Lung (tissue), 12 donors: Measurements from ENCODE around the gene AXIN1. TPM values are rescaled to one million over a fixed set of nuclear protein-coding genes. Genes with fewer than 3 reads are reported as not detected.

Experiments used
- ATAC-seq: fragments of 200-7000 bp; cut with Tn5 transposase; one replicate; pipeline ENCODE4 v1.9.1; 2020; ENCODE audit warnings: moderate number of reproducible peaks; ENCODE audit not compliant: insufficient read depth, low FRiP score
- DNase-seq, 3 donors: peaks; one replicate each; pipeline ENCODE4 v3.0.0-alpha.2; 2013 to 2017
- H3K27ac ChIP-seq, 2 donors: one replicate each; pipeline ENCODE4 v1.5.1; 2013; ENCODE audit warnings: mild to moderate bottlenecking in 2 of 2, moderate library complexity in 2 of 2, control low read depth in 1 of 2, inconsistent platforms in 1 of 2, low read depth in 1 of 2, low read length in 1 of 2
- H3K27me3 ChIP-seq, 3 donors: one replicate each; pipeline ENCODE4 v1.5.1; 2013; ENCODE audit warnings: low read length in 2 of 3; ENCODE audit not compliant: control insufficient read depth in 3 of 3, insufficient read depth in 3 of 3
- H3K36me3 ChIP-seq, 4 donors: one replicate each; pipeline ENCODE4 v1.5.1; 2013; ENCODE audit warnings: low read length in 4 of 4, mild to moderate bottlenecking in 1 of 4, moderate library complexity in 1 of 4; ENCODE audit not compliant: control insufficient read depth in 4 of 4, insufficient read depth in 4 of 4
- H3K4me1 ChIP-seq, 5 donors: one replicate each; pipeline ENCODE4 v1.5.1; 2013; ENCODE audit warnings: low read length in 5 of 5, mild to moderate bottlenecking in 2 of 5, moderate library complexity in 1 of 5; ENCODE audit not compliant: control insufficient read depth in 5 of 5, insufficient read depth in 5 of 5
- H3K4me3 ChIP-seq: one replicate; pipeline ENCODE4 v1.5.1; 2013; ENCODE audit warnings: mild to moderate bottlenecking, control low read depth, moderate library complexity
- H3K9ac ChIP-seq, 2 donors: one replicate each; pipeline ENCODE4 v1.5.1; 2013; ENCODE audit warnings: low read length in 2 of 2, control low read depth in 1 of 2; ENCODE audit not compliant: insufficient read depth in 1 of 2
- H3K9me3 ChIP-seq, 4 donors: one replicate each; pipeline ENCODE4 v1.5.1; 2013; ENCODE audit warnings: low read length in 3 of 4, mild to moderate bottlenecking in 1 of 4, moderate library complexity in 1 of 4; ENCODE audit not compliant: control insufficient read depth in 4 of 4, insufficient read depth in 3 of 4
- CTCF ChIP-seq: IDR thresholded peaks from 2 replicates; pipeline ENCODE4 v1.5.1; 2012; ENCODE audit warnings: mild to moderate bottlenecking; ENCODE audit errors: control extremely low read depth, extremely low read depth
- WGBS, 2 donors: extraction: QIAGEN DNeasy Blood & Tissue Kit; methylation state at CpG; one replicate each; pipeline ENCODE4 v1.1.7; 2013; 5-methylcytosine and 5-hydroxymethylcytosine counted together
- polyA plus RNA-seq, 2 donors: library from polyadenylated mRNA; stranded (reverse); fragments of 200-250 nt; gene quantifications; one replicate each; pipeline ENCODE4 v1.2.1, GENCODE V29; 2013
- total RNA-seq, 2 donors: library from RNA; depleted of rRNA in 1 of 2; stranded (reverse); fragments of >200 nt in 1 of 2; gene quantifications; one replicate each; pipeline ENCODE4 v1.2.1, GENCODE V29; 2014 to 2021
- donor health status: control.
- donor health status: control.
- donor health status: Bipolar disorder and iron deficiency.
- donor health status: healthy.
- donor health status: DM: yes; HTN: yes; CAD: no.

AXIN1 gene
- total and polyA plus RNA-seq, 4 donors: 16.9 to 25.9 (median 19.4) TPM

GRCh38 chr16:293043-293775, 59.3 kb downstream of the AXIN1 start:
- ATAC-seq (no peak), DNase-seq (no peak)
- Histone ChIP-seq H3K4me1 (no peaks in the 10 kb centered on the region), H3K36me3 (peaks cover 0 to 69% (median 10%) of the 10 kb centered on the region in 4 donors), H3K27ac (no peak overlapping the region), H3K9me3 (no peaks in the 10 kb centered on the region), H3K9ac (no peak overlapping the region), H3K27me3 (no peaks in the 10 kb centered on the region), H3K4me3 (no peak overlapping the region)
- 96% methylated on average over 29 to 32 of the region's 32 CpGs for WGBS, 2 donors
- no peak for TF ChIP-seq CTCF

GRCh38 chr16:291539-291938, 61.0 kb downstream of the AXIN1 start:
- ATAC-seq: no peak
- Histone ChIP-seq H3K9ac (no peak overlapping the region), H3K27ac (no peak overlapping the region), H3K27me3 (no peaks in the 10 kb centered on the region), H3K4me3 (no peak overlapping the region), H3K4me1 (no peaks in the 10 kb centered on the region), H3K9me3 (no peaks in the 10 kb centered on the region), H3K36me3 (peaks cover 0 to 67% (median 9%) of the 10 kb centered on the region in 4 donors)
- 90% methylated on average over 17 of the region's 17 CpGs for WGBS, 2 donors
- DNase-seq: no peak
- no peak for TF ChIP-seq CTCF

GRCh38 chr16:290681-291405, 61.7 kb downstream of the AXIN1 start:
- no peak for TF ChIP-seq CTCF
- Histone ChIP-seq H3K9me3 (no peaks in the 10 kb centered on the region), H3K36me3 (peaks cover 0 to 66% (median 8%) of the 10 kb centered on the region in 4 donors), H3K27ac (no peak overlapping the region), H3K27me3 (no peaks in the 10 kb centered on the region), H3K9ac (no peak overlapping the region), H3K4me1 (no peaks in the 10 kb centered on the region), H3K4me3 (no peak overlapping the region)
- DNase-seq: no peak
- WGBS, 2 donors: 96% methylated on average over 50 of the region's 50 CpGs
- ATAC-seq: no peak
